Neural cell (in vitro differentiated cells): ENCODE measurements around the gene KLF13. TPM values are rescaled to one million over a fixed set of nuclear protein-coding genes. Genes with fewer than 3 reads are reported as not detected.

Experiments used
- H2AFZ ChIP-seq: fragments of 200-600, 300-800 bp; sonication (generic), shearing (Covaris generic); 2 replicates; pipeline ENCODE4 v1.6.0; 2014; ENCODE audit warnings: low read depth, mild to moderate bottlenecking, antibody characterized with exemption, low read length, moderate library complexity
- H3F3A ChIP-seq: fragments of 200-600 bp; shearing (Covaris generic); 2 replicates; pipeline ENCODE4 v1.6.1; 2016; ENCODE audit warnings: mild to moderate bottlenecking, moderate library complexity, mixed read lengths, antibody characterized with exemption, low read length; ENCODE audit not compliant: insufficient read depth, poor library complexity, severe bottlenecking
- H3K27ac ChIP-seq: fragments of 200-600, 300-800 bp; sonication (generic), shearing (Covaris generic); 2 replicates; pipeline ENCODE4 v1.5.1; 2014; ENCODE audit warnings: mild to moderate bottlenecking, low read length, moderate library complexity
- H3K27me3 ChIP-seq: fragments of 300-800, 200-600 bp; sonication (generic), shearing (Covaris generic); 2 replicates; pipeline ENCODE4 v1.6.0; 2014; ENCODE audit warnings: mild to moderate bottlenecking, low read depth, low read length, moderate library complexity; ENCODE audit not compliant: insufficient read depth
- H3K36me3 ChIP-seq: fragments of 300-800, 200-600 bp; sonication (generic), shearing (Covaris generic); 2 replicates; pipeline ENCODE4 v1.5.1; 2014; ENCODE audit warnings: mild to moderate bottlenecking, antibody characterized with exemption, low read length, moderate library complexity; ENCODE audit not compliant: insufficient read depth
- H3K4me2 ChIP-seq: fragments of 300-800, 200-600 bp; sonication (generic), shearing (Covaris generic); 2 replicates; pipeline ENCODE4 v1.6.0; 2014; ENCODE audit warnings: mild to moderate bottlenecking, low read length
- H3K4me3 ChIP-seq: fragments of 300-800, 200-600 bp; sonication (generic), shearing (Covaris generic); 2 replicates; pipeline ENCODE4 v1.5.1; 2014; ENCODE audit warnings: mild to moderate bottlenecking, low read length, moderate library complexity
- H3K79me2 ChIP-seq: fragments of 200-600 bp; shearing (Covaris generic); replicated peaks from 2 replicates; pipeline ENCODE4 v1.6.0; 2014; ENCODE audit warnings: mild to moderate bottlenecking, low read length, moderate library complexity; ENCODE audit not compliant: insufficient read depth
- H3K9ac ChIP-seq: fragments of 300-800, 200-600 bp; sonication (generic), shearing (Covaris generic); 2 replicates; pipeline ENCODE4 v1.6.1; 2016; ENCODE audit warnings: mild to moderate bottlenecking, low read length, mixed read lengths
- H3K9me2 ChIP-seq: fragments of 200-600 bp; shearing (Covaris generic); 2 replicates; pipeline ENCODE4 v1.6.1; 2016; ENCODE audit warnings: mild to moderate bottlenecking, low read length, mixed read lengths; ENCODE audit not compliant: insufficient read depth
- H3K9me3 ChIP-seq: fragments of 200-600, 300-800 bp; sonication (generic), shearing (Covaris generic); 2 replicates; pipeline ENCODE4 v1.6.1; 2016; ENCODE audit warnings: mild to moderate bottlenecking, mixed run types, low read length, moderate library complexity, mixed read lengths
- H4K20me1 ChIP-seq: fragments of 200-600 bp; shearing (Covaris generic); 2 replicates; pipeline ENCODE4 v1.6.1; 2016; ENCODE audit warnings: mild to moderate bottlenecking, mixed run types; ENCODE audit not compliant: insufficient read depth
- EP300 ChIP-seq: fragments of 450-650 bp; conservative IDR thresholded peaks from 2 replicates; pipeline ENCODE4 v1.6.1; 2014; ENCODE audit warnings: antibody characterized with exemption, mild to moderate bottlenecking, moderate library complexity; ENCODE audit not compliant: poor library complexity, severe bottlenecking
- EZH2 ChIP-seq: fragments of 200-600, 300-800 bp; shearing (Covaris generic), sonication (generic); IDR thresholded peaks from 2 replicates; pipeline ENCODE4 v1.6.1; 2014; ENCODE audit warnings: antibody characterized with exemption, low read length, borderline replicate concordance, mild to moderate bottlenecking; ENCODE audit not compliant: insufficient read depth, poor library complexity, severe bottlenecking
- MXI1 ChIP-seq: fragments of 450-650 bp; conservative IDR thresholded peaks from 2 replicates; pipeline ENCODE4 v1.6.1; 2014; ENCODE audit warnings: antibody characterized with exemption, mild to moderate bottlenecking; ENCODE audit not compliant: poor library complexity, severe bottlenecking
- POLR2AphosphoS5 ChIP-seq: IDR thresholded peaks from 2 replicates; pipeline ENCODE4 v1.6.1; 2012
- RAD21 ChIP-seq: fragments of 450-650 bp; conservative IDR thresholded peaks from 2 replicates; pipeline ENCODE4 v1.6.1; 2014; ENCODE audit warnings: antibody characterized with exemption, mild to moderate bottlenecking, moderate library complexity
- SMC3 ChIP-seq: fragments of 450-650 bp; conservative IDR thresholded peaks from 2 replicates; pipeline ENCODE4 v1.6.1; 2014; ENCODE audit warnings: antibody characterized with exemption, mild to moderate bottlenecking, moderate library complexity; ENCODE audit not compliant: poor library complexity
- TAF1 ChIP-seq: IDR thresholded peaks from 2 replicates; pipeline ENCODE4 v1.6.1; 2012; ENCODE audit warnings: low read depth
- polyA plus RNA-seq: library from polyadenylated mRNA; depleted of rRNA; stranded (reverse); fragments of >200 nt; gene quantifications from 2 replicates; pipeline ENCODE4 v1.2.3, GENCODE V29; 2014
- TF ChIP-seq, protein P1 (sequence below): IDR thresholded peaks from 2 replicates; pipeline ENCODE4 v1.6.1; 2012; ENCODE audit warnings: borderline replicate concordance
- TF ChIP-seq, protein P2 (sequence below): fragments of 450-650 bp; IDR thresholded peaks from 2 replicates; pipeline ENCODE4 v1.5.1; 2014; ENCODE audit warnings: antibody characterized with exemption, mild to moderate bottlenecking, moderate library complexity; ENCODE audit not compliant: poor library complexity, severe bottlenecking

Gene KLF13
- polyA plus RNA-seq, 1 donor from 2014 or later, result 17.0 TPM

DNA sequence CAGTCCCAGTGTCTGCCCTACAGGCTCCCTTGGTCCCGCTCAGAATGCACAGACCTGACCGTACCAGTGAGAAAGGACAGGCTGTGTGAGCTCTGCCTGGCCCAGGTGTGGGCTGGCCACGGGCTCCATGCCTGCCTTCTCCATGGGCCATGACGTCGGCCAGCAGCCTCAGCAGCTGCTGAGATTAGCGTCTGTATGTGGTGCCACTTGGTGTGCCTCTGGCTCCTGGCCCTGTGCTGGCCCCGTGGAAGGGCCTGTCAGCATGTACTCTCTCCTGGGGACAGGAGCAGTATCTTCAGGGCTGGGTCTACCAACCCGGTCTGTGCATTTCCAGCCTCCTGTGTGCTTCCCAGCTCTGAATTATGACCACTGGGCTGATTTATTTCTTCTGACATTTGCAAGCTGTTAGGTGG is 25.7 kb downstream of the KLF13 start:
- H3K27me3 ChIP-seq, result no peaks in the 10 kb centered on the region
- no peak overlapping the region for H3K4me2 ChIP-seq
- no peaks in the 10 kb centered on the region for H3K9me2 ChIP-seq
- no peak overlapping the region for H3K9ac ChIP-seq
- H3K4me3 ChIP-seq, result no peak overlapping the region
- H3K36me3 ChIP-seq, result no peaks in the 10 kb centered on the region
- peaks cover 13% of the 10 kb centered on the region for H3K79me2 ChIP-seq
- no peak overlapping the region for H3K27ac ChIP-seq
- H4K20me1 ChIP-seq, result no peaks in the 10 kb centered on the region
- H3K9me3 ChIP-seq, result no peaks in the 10 kb centered on the region
- H3F3A ChIP-seq, result no peaks in the 10 kb centered on the region
- H2AFZ ChIP-seq, result no peak overlapping the region
- TF ChIP-seq, protein P1, sequence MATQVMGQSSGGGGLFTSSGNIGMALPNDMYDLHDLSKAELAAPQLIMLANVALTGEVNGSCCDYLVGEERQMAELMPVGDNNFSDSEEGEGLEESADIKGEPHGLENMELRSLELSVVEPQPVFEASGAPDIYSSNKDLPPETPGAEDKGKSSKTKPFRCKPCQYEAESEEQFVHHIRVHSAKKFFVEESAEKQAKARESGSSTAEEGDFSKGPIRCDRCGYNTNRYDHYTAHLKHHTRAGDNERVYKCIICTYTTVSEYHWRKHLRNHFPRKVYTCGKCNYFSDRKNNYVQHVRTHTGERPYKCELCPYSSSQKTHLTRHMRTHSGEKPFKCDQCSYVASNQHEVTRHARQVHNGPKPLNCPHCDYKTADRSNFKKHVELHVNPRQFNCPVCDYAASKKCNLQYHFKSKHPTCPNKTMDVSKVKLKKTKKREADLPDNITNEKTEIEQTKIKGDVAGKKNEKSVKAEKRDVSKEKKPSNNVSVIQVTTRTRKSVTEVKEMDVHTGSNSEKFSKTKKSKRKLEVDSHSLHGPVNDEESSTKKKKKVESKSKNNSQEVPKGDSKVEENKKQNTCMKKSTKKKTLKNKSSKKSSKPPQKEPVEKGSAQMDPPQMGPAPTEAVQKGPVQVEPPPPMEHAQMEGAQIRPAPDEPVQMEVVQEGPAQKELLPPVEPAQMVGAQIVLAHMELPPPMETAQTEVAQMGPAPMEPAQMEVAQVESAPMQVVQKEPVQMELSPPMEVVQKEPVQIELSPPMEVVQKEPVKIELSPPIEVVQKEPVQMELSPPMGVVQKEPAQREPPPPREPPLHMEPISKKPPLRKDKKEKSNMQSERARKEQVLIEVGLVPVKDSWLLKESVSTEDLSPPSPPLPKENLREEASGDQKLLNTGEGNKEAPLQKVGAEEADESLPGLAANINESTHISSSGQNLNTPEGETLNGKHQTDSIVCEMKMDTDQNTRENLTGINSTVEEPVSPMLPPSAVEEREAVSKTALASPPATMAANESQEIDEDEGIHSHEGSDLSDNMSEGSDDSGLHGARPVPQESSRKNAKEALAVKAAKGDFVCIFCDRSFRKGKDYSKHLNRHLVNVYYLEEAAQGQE, result no peak
- no peak for TF ChIP-seq EZH2

DNA sequence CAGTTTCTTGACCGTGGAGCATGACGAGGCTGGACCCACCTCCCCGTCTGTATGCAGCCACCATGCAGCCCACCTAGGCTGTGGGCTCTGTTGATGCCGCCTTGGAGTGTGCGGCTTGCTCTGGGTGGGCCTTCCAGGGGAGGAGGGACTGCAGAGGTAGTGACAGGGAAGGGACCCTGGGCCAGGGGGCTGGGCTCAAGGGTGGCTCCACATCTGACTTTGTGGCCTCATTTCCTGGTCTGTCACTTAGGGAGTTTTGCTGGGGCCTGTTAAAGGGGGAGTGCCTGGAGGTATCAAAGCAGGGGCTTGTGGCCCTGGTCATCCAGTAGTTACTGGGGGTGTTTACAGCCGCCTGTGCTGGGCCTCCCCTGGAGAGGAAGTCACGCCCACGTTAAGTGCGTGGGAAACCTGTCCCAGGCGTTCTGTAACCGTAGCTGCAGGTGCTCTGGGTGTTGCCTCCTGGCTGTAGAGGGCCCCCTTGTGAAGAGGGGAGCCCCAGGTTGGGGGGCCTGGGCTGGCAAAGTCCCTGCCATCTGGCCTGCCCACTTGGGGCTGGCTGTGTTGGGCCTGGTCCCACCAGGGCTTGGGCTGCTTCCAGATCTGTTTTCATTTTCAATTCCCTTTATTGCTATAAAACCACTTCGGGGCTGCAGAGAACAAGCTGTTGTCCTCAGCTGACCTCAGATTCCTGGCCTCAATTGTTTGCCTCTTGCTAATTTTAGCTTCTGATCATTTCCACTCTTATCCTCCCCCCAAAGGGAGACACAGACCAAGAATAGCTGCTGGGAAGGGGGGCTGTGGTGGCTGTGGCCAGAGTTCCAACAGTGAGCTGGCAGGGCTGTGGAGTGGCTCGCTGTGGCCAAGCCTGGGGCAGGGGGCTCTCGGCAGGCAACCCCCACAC is 26.5 kb downstream of the KLF13 start:
- Histone ChIP-seq H3K4me2 (no peak overlapping the region), H3K79me2 (peaks cover 13% of the 10 kb centered on the region)

More for the DNA sequence above, 26.5 kb downstream of the KLF13 start:
- TF ChIP-seq MXI1, result no peak
- TF ChIP-seq, protein P1, result no peak
- TF ChIP-seq RAD21, result no peak
- no peak for TF ChIP-seq POLR2AphosphoS5
- no peak for TF ChIP-seq EP300
- TF ChIP-seq TAF1, result no peak
- TF ChIP-seq, protein P2, sequence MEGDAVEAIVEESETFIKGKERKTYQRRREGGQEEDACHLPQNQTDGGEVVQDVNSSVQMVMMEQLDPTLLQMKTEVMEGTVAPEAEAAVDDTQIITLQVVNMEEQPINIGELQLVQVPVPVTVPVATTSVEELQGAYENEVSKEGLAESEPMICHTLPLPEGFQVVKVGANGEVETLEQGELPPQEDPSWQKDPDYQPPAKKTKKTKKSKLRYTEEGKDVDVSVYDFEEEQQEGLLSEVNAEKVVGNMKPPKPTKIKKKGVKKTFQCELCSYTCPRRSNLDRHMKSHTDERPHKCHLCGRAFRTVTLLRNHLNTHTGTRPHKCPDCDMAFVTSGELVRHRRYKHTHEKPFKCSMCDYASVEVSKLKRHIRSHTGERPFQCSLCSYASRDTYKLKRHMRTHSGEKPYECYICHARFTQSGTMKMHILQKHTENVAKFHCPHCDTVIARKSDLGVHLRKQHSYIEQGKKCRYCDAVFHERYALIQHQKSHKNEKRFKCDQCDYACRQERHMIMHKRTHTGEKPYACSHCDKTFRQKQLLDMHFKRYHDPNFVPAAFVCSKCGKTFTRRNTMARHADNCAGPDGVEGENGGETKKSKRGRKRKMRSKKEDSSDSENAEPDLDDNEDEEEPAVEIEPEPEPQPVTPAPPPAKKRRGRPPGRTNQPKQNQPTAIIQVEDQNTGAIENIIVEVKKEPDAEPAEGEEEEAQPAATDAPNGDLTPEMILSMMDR, result no peak
- TF ChIP-seq SMC3, result no peak
- TF ChIP-seq EZH2, result no peak
- no peak overlapping the region for H2AFZ ChIP-seq
- H3K27ac ChIP-seq, result no peak overlapping the region
- no peaks in the 10 kb centered on the region for H3K9me2 ChIP-seq
- H4K20me1 ChIP-seq, result no peaks in the 10 kb centered on the region
- H3K27me3 ChIP-seq, result no peaks in the 10 kb centered on the region
- H3K9me3 ChIP-seq, result no peaks in the 10 kb centered on the region
- H3K9ac ChIP-seq, result no peak overlapping the region
- no peaks in the 10 kb centered on the region for H3K36me3 ChIP-seq
- no peaks in the 10 kb centered on the region for H3F3A ChIP-seq
- H3K4me3 ChIP-seq, result no peak overlapping the region
